ENCODE measurements around the gene CEP112. TPM values are rescaled to one million over a fixed set of nuclear protein-coding genes. Genes with fewer than 3 reads are reported as not detected.
A peak's percentile ranks its signal among the peaks of the same experiment; 100 is the strongest.

CEP112 gene
- total RNA-seq, 1 donor from 2014 or later: 9.5 TPM

DNA sequence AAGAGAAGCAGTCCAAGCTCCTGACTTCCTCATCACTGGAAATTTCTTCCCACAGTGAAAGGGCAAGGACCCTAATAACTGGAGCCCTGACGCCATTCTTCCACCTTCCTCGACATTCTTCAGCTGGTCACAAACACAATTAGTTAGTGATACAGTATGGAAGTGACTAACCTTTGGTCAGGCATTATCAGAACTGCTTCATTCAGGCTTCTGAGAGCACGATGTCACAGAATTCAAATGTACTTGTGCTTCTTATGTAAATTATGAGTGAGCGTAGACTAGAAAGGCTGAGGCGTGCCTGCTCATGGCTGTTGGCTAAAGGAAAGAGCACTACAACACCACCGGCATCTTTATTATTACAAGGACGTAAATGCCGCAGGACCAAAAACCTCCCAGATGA, 327.5 kb downstream of the CEP112 start:
- TF ChIP-seq CTCF (IDR thresholded peaks at IDR 0.05): no peak
- no peak for DNase-seq (ENCODE audit: extremely low spot score, unreplicated experiment)
- H3K27ac Mint-ChIP-seq (ENCODE audit: unreplicated experiment): no peak overlapping the region
- H3K4me1 Mint-ChIP-seq (ENCODE audit: unreplicated experiment): no peaks in the 10 kb centered on the region
- no peaks in the 10 kb centered on the region for H3K27me3 Mint-ChIP-seq (ENCODE audit: unreplicated experiment)
- no peak overlapping the region for H3K4me3 Mint-ChIP-seq (ENCODE audit: unreplicated experiment)
- no peaks in the 10 kb centered on the region for H3K36me3 Mint-ChIP-seq (ENCODE audit: unreplicated experiment)
- H3K9me3 Mint-ChIP-seq (ENCODE audit: unreplicated experiment): no peaks in the 10 kb centered on the region

DNA sequence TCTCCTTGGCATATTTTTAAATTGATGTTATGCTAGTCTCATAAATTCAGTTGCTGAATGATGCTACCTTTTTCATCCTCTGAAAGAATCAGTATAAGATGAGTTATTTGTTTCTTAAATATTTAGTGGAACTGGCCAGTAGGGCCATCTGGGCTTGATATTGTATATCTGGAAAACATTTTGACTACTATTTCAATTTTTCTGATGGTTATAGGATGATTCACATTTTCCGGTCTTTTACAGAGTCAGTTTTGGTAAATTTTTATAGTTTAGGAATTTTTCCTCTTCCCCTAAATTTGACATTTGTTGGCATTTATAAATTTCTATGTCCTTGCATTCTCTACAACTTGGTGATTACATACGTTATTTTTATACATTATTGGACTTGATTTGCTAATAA, 334.2 kb downstream of the CEP112 start:
- no peak for TF ChIP-seq CTCF (IDR thresholded peaks at IDR 0.05)
- Mint-ChIP-seq H3K4me3 (ENCODE audit: unreplicated experiment) (no peak overlapping the region), H3K27ac (ENCODE audit: unreplicated experiment) (peak overlapping the region; percentile 6), H3K27me3 (ENCODE audit: unreplicated experiment) (no peaks in the 10 kb centered on the region), H3K4me1 (ENCODE audit: unreplicated experiment) (peaks cover 5% of the 10 kb centered on the region), H3K36me3 (ENCODE audit: unreplicated experiment) (no peaks in the 10 kb centered on the region), H3K9me3 (ENCODE audit: unreplicated experiment) (no peaks in the 10 kb centered on the region)
- DNase-seq (ENCODE audit: extremely low spot score, unreplicated experiment): no peak

DNA sequence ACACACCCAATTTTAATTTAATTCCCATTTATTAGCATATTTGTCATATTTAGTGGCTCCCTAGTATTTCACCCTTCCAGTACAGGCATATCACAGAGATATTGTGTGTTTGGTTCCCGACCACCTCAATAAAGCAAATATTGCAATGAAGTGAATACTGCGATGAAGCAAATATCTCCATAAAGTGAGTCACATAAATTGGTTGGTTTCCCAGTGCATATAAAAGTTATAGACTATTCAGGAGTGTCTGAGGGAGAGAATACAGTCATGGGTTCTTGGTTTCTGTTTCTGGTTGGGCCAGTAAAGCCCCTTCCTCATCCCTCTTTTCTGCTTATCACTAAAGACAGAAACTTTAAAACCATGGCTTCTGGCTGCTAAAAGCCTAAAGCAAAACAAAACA, 335.1 kb downstream of the CEP112 start:
- Mint-ChIP-seq H3K36me3 (ENCODE audit: unreplicated experiment) (no peaks in the 10 kb centered on the region), H3K27me3 (ENCODE audit: unreplicated experiment) (no peaks in the 10 kb centered on the region), H3K4me3 (ENCODE audit: unreplicated experiment) (no peak overlapping the region), H3K9me3 (ENCODE audit: unreplicated experiment) (no peaks in the 10 kb centered on the region), H3K4me1 (ENCODE audit: unreplicated experiment) (peaks cover 5% of the 10 kb centered on the region), H3K27ac (ENCODE audit: unreplicated experiment) (no peak overlapping the region)
- TF ChIP-seq CTCF (IDR thresholded peaks at IDR 0.05): no peak
- no peak for DNase-seq (ENCODE audit: extremely low spot score, unreplicated experiment)

GRCh38 chr17:65855675-65856074, 336.3 kb downstream of the CEP112 start:
- H3K4me1 Mint-ChIP-seq (ENCODE audit: unreplicated experiment): peaks cover 5% of the 10 kb centered on the region
- H3K27me3 Mint-ChIP-seq (ENCODE audit: unreplicated experiment): no peaks in the 10 kb centered on the region
- TF ChIP-seq CTCF (IDR thresholded peaks at IDR 0.05): no peak
- DNase-seq (ENCODE audit: extremely low spot score, unreplicated experiment): no peak
- no peak overlapping the region for H3K4me3 Mint-ChIP-seq (ENCODE audit: unreplicated experiment)
- H3K9me3 Mint-ChIP-seq (ENCODE audit: unreplicated experiment): no peaks in the 10 kb centered on the region
- no peak overlapping the region for H3K27ac Mint-ChIP-seq (ENCODE audit: unreplicated experiment)
- no peaks in the 10 kb centered on the region for H3K36me3 Mint-ChIP-seq (ENCODE audit: unreplicated experiment)

DNA sequence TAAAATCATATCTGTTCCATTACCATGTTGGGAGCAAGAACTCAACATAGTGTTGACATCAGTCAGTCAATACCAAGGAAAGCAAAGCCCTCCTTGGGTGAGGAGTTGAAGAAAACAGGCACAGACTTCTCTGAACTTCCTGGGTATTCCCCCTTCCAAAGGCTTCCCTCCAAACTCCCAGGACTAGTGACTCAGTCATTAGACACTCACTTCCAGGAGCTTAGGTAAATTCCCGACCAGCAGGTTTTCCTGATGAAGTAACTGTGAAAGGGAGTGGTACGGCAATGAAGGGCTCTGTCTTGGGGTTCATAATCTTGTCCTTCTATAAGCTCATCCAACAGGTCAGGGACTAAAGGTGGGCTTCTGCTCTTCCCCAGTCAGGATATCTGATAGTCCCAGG, 336.7 kb downstream of the CEP112 start:
- Mint-ChIP-seq H3K36me3 (ENCODE audit: unreplicated experiment) (no peaks in the 10 kb centered on the region), H3K27me3 (ENCODE audit: unreplicated experiment) (no peaks in the 10 kb centered on the region), H3K9me3 (ENCODE audit: unreplicated experiment) (no peaks in the 10 kb centered on the region), H3K4me3 (ENCODE audit: unreplicated experiment) (no peak overlapping the region), H3K4me1 (ENCODE audit: unreplicated experiment) (peaks cover 8% of the 10 kb centered on the region), H3K27ac (ENCODE audit: unreplicated experiment) (no peak overlapping the region)
- no peak for DNase-seq (ENCODE audit: extremely low spot score, unreplicated experiment)
- TF ChIP-seq CTCF (IDR thresholded peaks at IDR 0.05): no peak

Data from osteocyte (in vitro differentiated cells).